Measurements from ENCODE around the gene SLC25A34.

DNA sequence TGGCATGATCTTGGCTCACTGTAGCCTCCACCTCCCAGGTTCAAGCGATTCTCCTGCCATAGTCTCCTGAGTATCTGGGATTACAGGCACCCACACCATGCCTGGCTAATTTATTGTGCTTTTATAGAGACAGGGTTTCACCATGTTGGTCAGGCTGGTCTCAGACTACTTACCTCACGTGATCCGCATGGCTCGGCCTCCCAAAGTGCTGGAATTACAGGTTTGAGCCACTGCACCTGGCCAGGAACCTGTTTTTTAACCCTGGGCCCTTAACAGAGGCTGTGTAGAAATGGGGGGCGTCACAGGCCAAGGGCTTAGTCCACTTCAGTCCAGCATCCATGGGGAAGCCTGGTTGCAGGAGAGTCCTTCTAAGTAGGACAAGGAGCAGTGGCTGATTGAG, 31.9 kb downstream of the SLC25A34 start:
- TF ChIP-seq, protein P1, sequence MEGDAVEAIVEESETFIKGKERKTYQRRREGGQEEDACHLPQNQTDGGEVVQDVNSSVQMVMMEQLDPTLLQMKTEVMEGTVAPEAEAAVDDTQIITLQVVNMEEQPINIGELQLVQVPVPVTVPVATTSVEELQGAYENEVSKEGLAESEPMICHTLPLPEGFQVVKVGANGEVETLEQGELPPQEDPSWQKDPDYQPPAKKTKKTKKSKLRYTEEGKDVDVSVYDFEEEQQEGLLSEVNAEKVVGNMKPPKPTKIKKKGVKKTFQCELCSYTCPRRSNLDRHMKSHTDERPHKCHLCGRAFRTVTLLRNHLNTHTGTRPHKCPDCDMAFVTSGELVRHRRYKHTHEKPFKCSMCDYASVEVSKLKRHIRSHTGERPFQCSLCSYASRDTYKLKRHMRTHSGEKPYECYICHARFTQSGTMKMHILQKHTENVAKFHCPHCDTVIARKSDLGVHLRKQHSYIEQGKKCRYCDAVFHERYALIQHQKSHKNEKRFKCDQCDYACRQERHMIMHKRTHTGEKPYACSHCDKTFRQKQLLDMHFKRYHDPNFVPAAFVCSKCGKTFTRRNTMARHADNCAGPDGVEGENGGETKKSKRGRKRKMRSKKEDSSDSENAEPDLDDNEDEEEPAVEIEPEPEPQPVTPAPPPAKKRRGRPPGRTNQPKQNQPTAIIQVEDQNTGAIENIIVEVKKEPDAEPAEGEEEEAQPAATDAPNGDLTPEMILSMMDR (IDR thresholded peaks at IDR 0.05): no peak
- TF ChIP-seq EP300 (IDR thresholded peaks at IDR 0.05): no peak

Data from suprapubic skin (tissue), 3 donors.